ENCODE measurements around the gene COBL. TPM values are rescaled to one million over a fixed set of nuclear protein-coding genes. Genes with fewer than 3 reads are reported as not detected.
"Not testable (repeated sequence)": the region's sequence is repeated elsewhere in the genome, so short reads cannot be mapped to it uniquely, and the experiment has no call there.

COBL gene
- total RNA-seq, 1 experiment from 2014 or later: 51.4 TPM

GRCh38 chr7:51209426-51209825 is 107.2 kb downstream of the COBL start:
- Histone ChIP-seq H3K27me3 (ENCODE audit: insufficient read depth, low read depth) (no peaks in the 10 kb centered on the region), H3K9me2 (ENCODE audit: insufficient read depth) (no peaks in the 10 kb centered on the region), H3K4me1 (replicated peaks; ENCODE audit: insufficient read depth) (no peaks in the 10 kb centered on the region), H3F3A (ENCODE audit: insufficient read depth, low read depth) (no peaks in the 10 kb centered on the region), H4K20me1 (ENCODE audit: insufficient read depth) (no peaks in the 10 kb centered on the region), H3K9me3 (ENCODE audit: insufficient read depth, low read depth) (0 out of 2 replicates have a peak, but pooled peaks cover under 1% of the 10 kb centered on the region), H3K4me3 (no peak overlapping the region), H3K79me2 (ENCODE audit: low read depth) (no peaks in the 10 kb centered on the region), H2AFZ (no peak overlapping the region), H3K4me2 (no peak overlapping the region), H3K27ac (no peak overlapping the region), H3K36me3 (ENCODE audit: low read depth) (no peaks in the 10 kb centered on the region)
- no peak for DNase-seq
- intact Hi-C loops (cut with micrococcal nuclease; ENCODE audit: unreplicated experiment): no loop called here
- CTCF ChIA-PET: no interaction called here
- POLR2A ChIA-PET (ENCODE audit: unreplicated experiment): no interaction called here
- TF ChIP-seq CTCF (conservative IDR thresholded peaks at IDR 0.05): no peak
- BruUV-seq (replicated peaks): no TSS peak

GRCh38 chr7:51208125-51208524 is 108.5 kb downstream of the COBL start:
- POLR2A ChIA-PET (ENCODE audit: unreplicated experiment); intact Hi-C loops (cut with micrococcal nuclease; ENCODE audit: unreplicated experiment); H3F3A ChIP-seq (ENCODE audit: insufficient read depth, low read depth); H3K36me3 ChIP-seq (ENCODE audit: low read depth); H3K9me3 ChIP-seq (ENCODE audit: insufficient read depth, low read depth); H3K9me2 ChIP-seq (ENCODE audit: insufficient read depth); BruUV-seq (replicated peaks); H4K20me1 ChIP-seq (ENCODE audit: insufficient read depth); H3K4me2 ChIP-seq; H3K4me1 ChIP-seq (replicated peaks; ENCODE audit: insufficient read depth); H3K27ac ChIP-seq; CTCF ChIA-PET; H3K79me2 ChIP-seq (ENCODE audit: low read depth); H2AFZ ChIP-seq; H3K4me3 ChIP-seq; H3K27me3 ChIP-seq (ENCODE audit: insufficient read depth, low read depth); DNase-seq: not testable (repeated sequence)

- Histone ChIP-seq H3K27me3 (ENCODE audit: insufficient read depth, low read depth) (no peaks in the 10 kb centered on the region), H4K20me1 (ENCODE audit: insufficient read depth) (no peaks in the 10 kb centered on the region), H3K4me2 (no peak overlapping the region), H3K27ac (no peak overlapping the region), H3K9me2 (ENCODE audit: insufficient read depth) (no peaks in the 10 kb centered on the region), H3F3A (ENCODE audit: insufficient read depth, low read depth) (no peaks in the 10 kb centered on the region), H3K4me3 (no peak overlapping the region), H3K79me2 (ENCODE audit: low read depth) (no peaks in the 10 kb centered on the region), H3K4me1 (replicated peaks; ENCODE audit: insufficient read depth) (no peaks in the 10 kb centered on the region), H3K9me3 (ENCODE audit: insufficient read depth, low read depth) (peaks cover 3% of the 10 kb centered on the region; the same call in 1 of the 2 replicates), H2AFZ (no peak overlapping the region), H3K36me3 (ENCODE audit: low read depth) (0 out of 2 replicates have a peak, but pooled peaks cover 3% of the 10 kb centered on the region)
- POLR2A ChIA-PET (ENCODE audit: unreplicated experiment): no interaction called here
- no peak for DNase-seq
- intact Hi-C loops (cut with micrococcal nuclease; ENCODE audit: unreplicated experiment): no loop called here
- no peak for TF ChIP-seq EZH2 (IDR thresholded peaks at IDR 0.05; ENCODE audit: low read depth)
- CTCF ChIA-PET: no interaction called here
- BruUV-seq (replicated peaks): no TSS peak
Measured at GRCh38 chr7:51198654-51199053, 118.0 kb downstream of the COBL start.

GRCh38 chr7:51190969-51191368 is 125.6 kb downstream of the COBL start:
- Histone ChIP-seq H3F3A (ENCODE audit: insufficient read depth, low read depth) (no peaks in the 10 kb centered on the region), H3K27ac (no peak overlapping the region), H3K4me2 (no peak overlapping the region), H3K4me1 (replicated peaks; ENCODE audit: insufficient read depth) (no peaks in the 10 kb centered on the region), H3K36me3 (ENCODE audit: low read depth) (no peaks in the 10 kb centered on the region), H3K9me2 (ENCODE audit: insufficient read depth) (no peaks in the 10 kb centered on the region), H3K79me2 (ENCODE audit: low read depth) (no peaks in the 10 kb centered on the region), H3K27me3 (ENCODE audit: insufficient read depth, low read depth) (no peaks in the 10 kb centered on the region), H4K20me1 (ENCODE audit: insufficient read depth) (no peaks in the 10 kb centered on the region), H3K4me3 (no peak overlapping the region), H3K9me3 (ENCODE audit: insufficient read depth, low read depth) (no peaks in the 10 kb centered on the region), H2AFZ (no peak overlapping the region)
- BruUV-seq (replicated peaks): no TSS peak
- POLR2A ChIA-PET (ENCODE audit: unreplicated experiment): no interaction called here
- DNase-seq: no peak
- intact Hi-C loops (cut with micrococcal nuclease; ENCODE audit: unreplicated experiment): no loop called here
- CTCF ChIA-PET: no interaction called here
- TF ChIP-seq EZH2 (IDR thresholded peaks at IDR 0.05; ENCODE audit: low read depth): no peak
- TF ChIP-seq CTCF (conservative IDR thresholded peaks at IDR 0.05): no peak
